Omental fat pad (tissue), 4 donors: ENCODE measurements around the gene ARHGEF39. TPM values are rescaled to one million over a fixed set of nuclear protein-coding genes. Genes with fewer than 3 reads are reported as not detected.

Experiments
- ATAC-seq: fragments of 150-250 bp; one replicate; pipeline ENCODE4 v1.9.1; 2016; ENCODE audit warnings: mild to moderate bottlenecking, moderate library complexity; ENCODE audit not compliant: low FRiP score
- DNase-seq: peaks from one replicate; pipeline ENCODE4 v3.0.0-alpha.2; 2019; ENCODE audit warnings: low spot score
- total RNA-seq, 4 donors: library from RNA; depleted of rRNA; stranded (reverse); fragments of >200 nt; gene quantifications; one replicate each; pipeline ENCODE4 v1.1.0, GENCODE V29; 2016
- TF ChIP-seq, protein P1 (sequence below), 3 donors: fragments of 450-650 bp; IDR thresholded peaks; one replicate each; pipeline ENCODE4 v1.5.1; 2016 to 2017; ENCODE audit warnings: antibody characterized with exemption in 3 of 3, mild to moderate bottlenecking in 3 of 3, moderate library complexity in 2 of 3

The ARHGEF39 gene
- total RNA-seq, 4 donors from 2014 or later: 0.36 to 2.8 (median 0.65) TPM; not detected in 1

DNA sequence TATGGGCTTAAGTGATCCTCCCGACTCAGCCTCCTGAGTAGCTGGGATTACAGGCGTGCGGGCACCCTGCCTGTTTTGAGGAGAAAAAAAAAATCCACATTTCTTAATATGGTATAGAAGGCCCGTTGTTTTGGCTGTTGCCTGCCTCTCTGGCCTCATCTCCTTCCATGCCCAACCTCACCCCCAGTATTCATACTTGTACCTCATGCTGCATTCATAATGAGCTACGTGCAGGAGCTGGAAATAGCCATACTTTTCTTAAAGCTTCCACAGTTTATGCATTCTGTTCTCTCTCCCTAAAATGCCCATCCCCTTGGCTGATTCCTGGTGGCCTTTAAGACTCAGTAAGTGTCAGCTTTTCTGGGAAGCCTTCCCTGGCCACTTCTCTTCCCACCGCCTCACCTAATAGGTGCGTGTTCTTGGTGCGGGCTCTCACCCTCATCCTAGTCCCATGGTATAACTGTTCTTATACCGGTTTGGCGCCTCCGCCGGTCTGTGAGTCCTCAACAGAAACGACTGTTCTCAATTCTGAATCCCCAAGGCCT lies 26.8 kb upstream of the ARHGEF39 start:
- ATAC-seq (no peak), DNase-seq (no peak)
- TF ChIP-seq, protein P1, sequence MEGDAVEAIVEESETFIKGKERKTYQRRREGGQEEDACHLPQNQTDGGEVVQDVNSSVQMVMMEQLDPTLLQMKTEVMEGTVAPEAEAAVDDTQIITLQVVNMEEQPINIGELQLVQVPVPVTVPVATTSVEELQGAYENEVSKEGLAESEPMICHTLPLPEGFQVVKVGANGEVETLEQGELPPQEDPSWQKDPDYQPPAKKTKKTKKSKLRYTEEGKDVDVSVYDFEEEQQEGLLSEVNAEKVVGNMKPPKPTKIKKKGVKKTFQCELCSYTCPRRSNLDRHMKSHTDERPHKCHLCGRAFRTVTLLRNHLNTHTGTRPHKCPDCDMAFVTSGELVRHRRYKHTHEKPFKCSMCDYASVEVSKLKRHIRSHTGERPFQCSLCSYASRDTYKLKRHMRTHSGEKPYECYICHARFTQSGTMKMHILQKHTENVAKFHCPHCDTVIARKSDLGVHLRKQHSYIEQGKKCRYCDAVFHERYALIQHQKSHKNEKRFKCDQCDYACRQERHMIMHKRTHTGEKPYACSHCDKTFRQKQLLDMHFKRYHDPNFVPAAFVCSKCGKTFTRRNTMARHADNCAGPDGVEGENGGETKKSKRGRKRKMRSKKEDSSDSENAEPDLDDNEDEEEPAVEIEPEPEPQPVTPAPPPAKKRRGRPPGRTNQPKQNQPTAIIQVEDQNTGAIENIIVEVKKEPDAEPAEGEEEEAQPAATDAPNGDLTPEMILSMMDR (IDR thresholded peaks at IDR 0.05): no peak

DNA sequence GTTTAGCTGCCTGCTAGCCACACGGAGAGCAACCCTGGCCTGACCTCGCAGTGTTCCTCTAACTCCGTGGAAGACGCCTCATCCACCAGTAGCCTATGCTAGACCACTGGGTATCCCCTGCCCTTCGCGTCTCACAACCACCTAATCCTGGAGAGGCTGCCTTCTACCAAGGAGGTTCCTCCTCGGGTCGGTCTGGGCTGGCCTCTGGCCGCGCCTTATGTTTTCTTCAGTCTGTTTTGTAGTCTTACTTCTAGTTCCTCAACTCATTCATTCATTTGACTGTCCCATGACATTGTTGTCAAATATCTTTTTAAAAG lies 26.3 kb upstream of the ARHGEF39 start:
- DNase-seq (no peak), ATAC-seq (peak; percentile 15)
- TF ChIP-seq, protein P1 (IDR thresholded peaks at IDR 0.05): no peak

DNA sequence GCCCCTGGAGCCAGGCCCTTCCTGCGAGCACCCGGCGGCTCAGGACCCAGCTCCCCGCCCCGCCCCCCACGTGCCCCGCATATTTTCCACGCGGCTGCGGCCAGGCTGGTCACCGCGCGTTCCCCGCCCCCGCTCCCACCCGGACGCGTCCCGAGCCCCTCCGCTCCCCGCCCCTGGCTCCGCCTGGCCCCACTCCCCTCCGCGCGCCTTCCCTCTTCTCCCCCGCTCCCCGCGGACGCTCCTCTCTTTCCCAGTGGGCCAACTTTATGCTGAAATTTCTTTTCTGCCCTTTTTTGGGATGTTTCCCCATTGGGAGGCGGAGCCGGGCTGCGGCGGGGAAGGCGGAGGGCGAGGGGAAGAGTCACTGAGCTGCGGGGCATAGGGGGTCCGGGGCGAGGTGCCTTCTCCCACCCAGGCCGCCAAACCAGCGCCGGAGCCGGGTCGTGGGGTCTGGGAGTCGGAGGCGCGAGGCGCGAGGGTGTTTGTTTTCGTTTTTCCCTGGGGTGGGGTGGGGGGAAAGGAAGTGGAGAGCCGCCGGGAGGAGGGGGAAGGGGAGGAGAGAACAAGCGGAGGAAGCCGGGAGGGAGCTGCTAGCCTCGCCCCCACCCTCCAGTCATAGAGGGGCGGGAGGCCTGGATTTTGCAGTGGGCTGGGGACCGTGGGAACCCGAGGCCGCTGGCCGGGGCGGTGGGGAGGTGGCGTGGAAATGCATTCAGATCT lies 25.8 kb upstream of the ARHGEF39 start:
- DNase-seq (peak; percentile 59), ATAC-seq (peak; percentile 52)
- TF ChIP-seq, protein P1 (IDR thresholded peaks at IDR 0.05): no peak

DNA sequence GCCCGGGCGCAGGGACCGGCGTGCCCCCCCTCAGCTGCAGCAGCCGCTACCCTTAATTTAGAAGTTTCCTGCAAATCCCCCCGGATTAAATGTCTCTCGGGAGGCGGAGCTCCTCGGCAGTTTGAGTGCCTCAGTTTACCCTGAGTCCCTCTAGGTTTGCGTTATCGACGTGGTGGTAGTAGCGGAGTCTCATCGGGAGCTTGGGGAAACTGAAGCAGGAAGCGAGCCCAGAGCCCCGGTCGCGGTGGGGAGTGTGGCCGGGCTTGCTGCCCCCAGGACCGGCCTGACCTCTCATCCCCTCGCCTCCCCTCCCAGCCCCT lies 25.3 kb upstream of the ARHGEF39 start:
- TF ChIP-seq, protein P1 (IDR thresholded peaks at IDR 0.05): no peak
- ATAC-seq (peak; percentile 1), DNase-seq (no peak)

DNA sequence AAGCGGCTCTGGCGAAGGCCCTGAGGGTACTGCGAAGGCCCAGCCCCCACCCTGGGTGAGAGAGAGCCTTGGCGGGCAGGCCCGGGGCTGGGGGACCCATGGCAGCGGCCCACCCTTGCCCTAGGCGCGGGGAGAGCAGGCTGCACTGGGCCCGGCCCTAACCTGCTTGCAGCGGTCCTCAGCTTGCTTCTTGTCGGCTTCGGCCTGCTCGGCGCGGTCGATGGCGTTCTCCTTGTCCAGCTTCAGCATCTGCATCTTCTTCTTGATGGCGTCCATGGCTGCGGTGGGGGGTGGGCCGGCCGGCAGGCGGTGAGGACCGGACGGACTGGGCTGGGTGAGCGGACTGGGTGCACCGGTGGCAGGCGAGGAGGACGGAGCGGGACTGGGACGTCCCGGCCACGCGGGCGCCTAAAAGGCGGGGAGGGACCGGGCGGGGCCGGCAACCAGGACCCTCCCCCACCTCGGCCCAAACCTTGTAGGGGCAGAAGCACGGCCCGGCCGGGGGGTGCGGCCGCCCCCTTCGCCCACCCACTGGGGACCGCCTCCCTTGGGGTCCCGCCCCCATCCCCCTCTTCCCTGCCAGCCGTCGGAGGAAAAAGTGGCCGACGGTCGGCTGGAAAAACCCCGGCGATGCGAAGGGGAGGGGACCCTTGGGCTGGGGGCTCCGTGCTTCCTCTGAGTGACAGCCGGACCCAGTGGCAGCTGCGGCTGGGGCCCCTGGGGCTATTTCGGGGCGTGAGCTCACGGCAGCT lies 24.7 kb upstream of the ARHGEF39 start, which contains the start of gene TPM2:
Gene TPM2, minus strand, starts transcription at position 384 of the 752 bp plus-strand sequence. Its CDS starts 108 bp downstream, at position 276.
- DNase-seq (no peak), ATAC-seq (peak; percentile 30)
- TF ChIP-seq, protein P1 (IDR thresholded peaks at IDR 0.05): no peak

DNA sequence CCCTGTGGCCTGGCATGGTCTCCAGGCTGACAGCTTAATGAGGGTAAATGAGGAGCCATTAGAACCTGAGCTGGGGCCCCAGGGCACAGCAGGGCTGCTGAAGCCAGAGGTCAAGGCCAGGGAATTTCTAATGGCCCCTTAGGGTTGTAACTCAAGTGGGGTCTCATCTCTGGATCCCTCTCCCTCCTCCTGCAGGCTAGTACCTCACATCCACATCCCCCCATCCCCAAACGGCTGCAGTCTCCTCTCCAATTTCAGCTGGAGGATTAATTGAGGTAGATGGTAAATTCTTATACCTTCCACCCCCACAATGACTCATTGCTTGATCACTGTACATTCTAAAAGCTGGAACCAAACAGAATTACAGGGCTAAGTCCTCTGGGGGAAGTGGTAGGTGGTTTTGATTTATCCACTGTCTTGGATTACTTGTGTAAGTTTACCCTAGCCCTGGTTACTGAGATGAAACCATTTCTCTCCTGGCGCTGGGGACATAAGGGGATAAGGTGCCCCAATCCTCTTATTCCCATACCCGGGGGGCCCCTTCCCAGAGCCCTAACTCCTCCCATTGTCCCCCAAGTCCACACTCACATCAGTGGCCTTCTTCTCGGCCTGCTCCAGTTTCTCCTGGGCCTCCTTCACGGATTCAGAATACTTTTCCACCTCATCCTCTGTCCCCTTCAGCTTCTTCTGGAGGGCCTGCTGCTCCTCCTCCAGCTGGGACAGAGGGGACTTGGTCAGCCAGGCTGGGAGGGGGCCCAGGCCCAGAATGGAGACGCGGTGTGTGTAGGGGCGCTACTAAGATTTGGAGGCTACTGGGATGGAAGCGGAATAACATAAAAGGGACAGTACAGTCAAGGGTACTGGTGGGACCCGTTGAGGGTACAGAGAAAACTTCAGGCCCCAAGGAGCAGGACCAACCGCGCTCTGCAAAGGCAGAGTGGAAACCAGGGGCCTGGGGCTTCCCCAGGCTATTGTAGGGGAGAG lies 23.9 kb upstream of the ARHGEF39 start:
- ATAC-seq (peak; percentile 60), DNase-seq (no peak)
- TF ChIP-seq, protein P1 (IDR thresholded peaks at IDR 0.05): no peak
